Mesenchymal stem cell (in vitro differentiated cells and primary cell): ENCODE results near the gene NACC1.
A peak's percentile ranks its signal among the peaks of the same experiment; 100 is the strongest.

Source experiments
- DNase-seq: peaks from one replicate; pipeline ENCODE4 v3.0.0-alpha.2; 2013
- H2AFZ ChIP-seq: one replicate; pipeline ENCODE4 v1.6.1; 2013; ENCODE audit warnings: low read depth, mild to moderate bottlenecking, control low read depth, inconsistent platforms, low read length, moderate library complexity
- H2AK5ac ChIP-seq: 2 replicates; pipeline ENCODE4 v1.6.1; 2013; ENCODE audit warnings: low read length, moderate library complexity, mild to moderate bottlenecking, inconsistent platforms; ENCODE audit not compliant: severe bottlenecking
- H2BK120ac ChIP-seq: one replicate; pipeline ENCODE4 v1.6.1; 2013; ENCODE audit warnings: low read depth, mild to moderate bottlenecking, inconsistent platforms, low read length, moderate library complexity
- H2BK12ac ChIP-seq, 2 experiments: one replicate each; pipeline ENCODE4 v1.6.1; 2013; ENCODE audit warnings: inconsistent platforms in 2 of 2, low read length in 2 of 2, mild to moderate bottlenecking in 2 of 2, moderate library complexity in 2 of 2, control low read depth in 1 of 2
- H2BK15ac ChIP-seq: one replicate; pipeline ENCODE4 v1.6.1; 2013; ENCODE audit warnings: mild to moderate bottlenecking, low read depth, inconsistent platforms; ENCODE audit not compliant: poor library complexity, severe bottlenecking
- H2BK5ac ChIP-seq: 2 replicates; pipeline ENCODE4 v1.6.1; 2013; ENCODE audit warnings: low read depth, mild to moderate bottlenecking, low read length, control low read depth, inconsistent platforms; ENCODE audit not compliant: poor library complexity, severe bottlenecking
- H3K14ac ChIP-seq, 2 experiments: one replicate each; pipeline ENCODE4 v1.6.1; 2013; ENCODE audit warnings: inconsistent platforms in 2 of 2, low read length in 2 of 2, control low read depth in 1 of 2, mild to moderate bottlenecking in 1 of 2, moderate library complexity in 1 of 2
- H3K18ac ChIP-seq, 2 experiments: one replicate each; pipeline ENCODE4 v1.6.1; 2013; ENCODE audit warnings: inconsistent platforms in 2 of 2, low read length in 2 of 2, control low read depth in 1 of 2, low read depth in 1 of 2, mild to moderate bottlenecking in 1 of 2
- H3K23ac ChIP-seq, 2 experiments: one replicate each; pipeline ENCODE4 v1.6.1; 2013; ENCODE audit warnings: inconsistent platforms in 2 of 2, low read length in 2 of 2, mild to moderate bottlenecking in 2 of 2, moderate library complexity in 2 of 2, control low read depth in 1 of 2
- H3K27ac ChIP-seq: 2 replicates; pipeline ENCODE4 v1.5.1; 2013; ENCODE audit warnings: mild to moderate bottlenecking, moderate library complexity, low read length, control low read depth, inconsistent platforms; ENCODE audit not compliant: poor library complexity, severe bottlenecking
- H3K27me3 ChIP-seq, 2 experiments: 2 replicates each; pipeline versions ENCODE4 v1.6.1 to v1.7.0; 2013; ENCODE audit warnings: low read length in 2 of 2, mild to moderate bottlenecking in 2 of 2, moderate library complexity in 2 of 2, control low read depth in 1 of 2, inconsistent platforms in 1 of 2; ENCODE audit not compliant: control insufficient read depth in 1 of 2, insufficient read depth in 1 of 2
- H3K36me3 ChIP-seq, 2 experiments: 2 replicates each; pipeline versions ENCODE4 v1.6.1 to v1.7.0; 2013; ENCODE audit warnings: low read length in 2 of 2, control low read depth in 1 of 2, inconsistent platforms in 1 of 2, low read depth in 1 of 2, mild to moderate bottlenecking in 1 of 2; ENCODE audit not compliant: insufficient read depth in 2 of 2, control insufficient read depth in 1 of 2
- H3K4ac ChIP-seq, 2 experiments: one replicate each; pipeline ENCODE4 v1.6.1; 2013; ENCODE audit warnings: inconsistent platforms in 2 of 2, low read length in 2 of 2, mild to moderate bottlenecking in 2 of 2, moderate library complexity in 2 of 2, control low read depth in 1 of 2, low read depth in 1 of 2
- H3K4me1 ChIP-seq: 2 replicates; pipeline ENCODE4 v1.6.1; 2013; ENCODE audit warnings: low read depth, low read length, control low read depth; ENCODE audit not compliant: control insufficient read depth, insufficient read depth
- H3K4me2 ChIP-seq: 2 replicates; pipeline ENCODE4 v1.6.1; 2013; ENCODE audit warnings: low read length, mild to moderate bottlenecking, inconsistent platforms; ENCODE audit not compliant: poor library complexity, severe bottlenecking
- H3K4me3 ChIP-seq, 2 experiments: 2 replicates each; pipeline versions ENCODE4 v1.5.1 to v1.7.0; 2013; ENCODE audit warnings: low read length in 2 of 2, mild to moderate bottlenecking in 2 of 2, control low read depth in 1 of 2, low read depth in 1 of 2; ENCODE audit not compliant: insufficient read depth in 1 of 2
- H3K79me1 ChIP-seq: replicated peaks from 2 replicates; pipeline ENCODE4 v1.6.1; 2013; ENCODE audit warnings: mild to moderate bottlenecking, control low read depth, low read length, inconsistent platforms; ENCODE audit not compliant: poor library complexity, severe bottlenecking
- H3K9ac ChIP-seq: 2 replicates; pipeline ENCODE4 v1.7.0; 2013; ENCODE audit warnings: mild to moderate bottlenecking, low read length, moderate library complexity
- H3K9me3 ChIP-seq: 2 replicates; pipeline ENCODE4 v1.7.0; 2013; ENCODE audit warnings: mild to moderate bottlenecking, low read length; ENCODE audit not compliant: control insufficient read depth
- H4K8ac ChIP-seq: one replicate; pipeline ENCODE4 v1.6.1; 2013; ENCODE audit warnings: inconsistent platforms, mild to moderate bottlenecking, low read length, moderate library complexity
- H4K91ac ChIP-seq: one replicate; pipeline ENCODE4 v1.6.1; 2013; ENCODE audit warnings: mild to moderate bottlenecking, low read length, inconsistent platforms
- WGBS: methylation state at CpG from one replicate; pipeline ENCODE4 v1.1.7; 2013; ENCODE audit warnings: mixed read lengths; 5-methylcytosine and 5-hydroxymethylcytosine counted together

The NACC1 gene

DNA sequence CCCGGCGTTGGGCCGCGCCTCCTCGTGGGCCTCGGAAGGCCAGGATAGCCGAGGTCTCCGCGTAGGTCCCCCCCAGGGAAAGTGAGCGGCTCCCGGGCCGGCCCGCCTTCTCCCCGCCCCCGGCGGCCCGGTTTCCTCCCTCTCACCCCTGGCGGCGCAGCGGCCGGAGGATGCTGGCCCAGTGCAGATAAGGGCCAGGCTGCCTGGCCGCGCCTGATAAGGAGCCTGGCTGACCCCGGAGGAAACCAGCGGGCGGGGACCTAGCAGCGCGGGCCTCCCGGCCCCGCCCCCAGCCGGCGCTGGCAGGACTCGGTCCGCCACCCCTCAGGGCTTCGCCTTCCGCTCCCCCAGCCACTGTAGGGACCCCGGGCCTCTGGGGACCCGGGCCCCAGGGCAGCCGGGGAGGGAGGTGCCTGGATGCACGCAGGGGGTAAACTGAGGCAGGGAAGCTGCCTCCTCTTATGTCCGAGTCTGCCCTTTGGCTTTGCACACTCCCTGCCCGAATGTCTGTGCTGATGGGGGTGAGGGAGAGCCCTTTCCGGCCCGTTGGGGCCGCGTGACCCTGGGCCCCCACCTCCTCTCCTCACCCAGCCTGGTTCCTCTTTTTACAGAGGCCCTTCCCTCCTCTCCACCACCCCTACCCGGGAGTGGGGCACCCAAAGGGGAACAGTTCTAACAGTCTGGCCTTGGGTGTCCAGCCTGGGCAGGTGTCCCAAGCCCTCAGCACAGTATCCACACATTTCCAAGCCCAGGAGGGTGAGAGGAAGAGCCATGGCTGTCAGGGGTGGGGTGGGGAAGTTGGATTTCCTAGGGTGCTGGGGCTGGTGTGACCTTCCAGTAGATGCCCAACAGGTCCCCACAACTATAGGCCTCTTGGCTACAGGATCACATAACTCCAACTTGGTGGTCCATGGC, 15.1 kb upstream of the NACC1 start, which contains the start of gene LYL1:
Gene LYL1, minus strand, starts transcription at position 193 of the 915 bp plus-strand sequence. CDS start 1,687 bp downstream, outside the sequence.
- Histone ChIP-seq H4K91ac (peak within 1 kb of the TSS; percentile 20), H3K4me3 (peak within 1 kb of the TSS; percentile 49 to 57), H2BK5ac (no peak within 1 kb of the TSS), H3K79me1 (peaks cover 4% of the 10 kb centered on the region), H3K9ac (peak within 1 kb of the TSS; percentile 70), H3K4me1 (peaks cover 21% of the 10 kb centered on the region), H3K9me3 (no peaks in the 10 kb centered on the region), H2BK15ac (peak within 1 kb of the TSS; percentile 26), H3K27ac (no peak within 1 kb of the TSS), H2BK12ac (peak within 1 kb of the TSS in 1 of 2 experiments; percentile 54), H3K18ac (peak within 1 kb of the TSS; percentile 81 to 95), H3K36me3 (peaks cover 7 to 35% of the 10 kb centered on the region in 2 experiments), H4K8ac (peak within 1 kb of the TSS; percentile 78), H3K23ac (peak within 1 kb of the TSS in 1 of 2 experiments; percentile 34), H3K4me2 (peak within 1 kb of the TSS; percentile 90), H3K4ac (peak within 1 kb of the TSS in 1 of 2 experiments; percentile 68), H3K14ac (peak within 1 kb of the TSS in 1 of 2 experiments; percentile 53), H2BK120ac (peak within 1 kb of the TSS; percentile 21), H2AFZ (peak within 1 kb of the TSS; percentile 79), H3K27me3 (peaks cover 0 to 20% of the 10 kb centered on the region in 2 experiments), H2AK5ac (peak within 1 kb of the TSS; percentile 44)
- 6% methylated on average over 44 of the region's 47 CpGs for WGBS
- no peak for DNase-seq

DNA sequence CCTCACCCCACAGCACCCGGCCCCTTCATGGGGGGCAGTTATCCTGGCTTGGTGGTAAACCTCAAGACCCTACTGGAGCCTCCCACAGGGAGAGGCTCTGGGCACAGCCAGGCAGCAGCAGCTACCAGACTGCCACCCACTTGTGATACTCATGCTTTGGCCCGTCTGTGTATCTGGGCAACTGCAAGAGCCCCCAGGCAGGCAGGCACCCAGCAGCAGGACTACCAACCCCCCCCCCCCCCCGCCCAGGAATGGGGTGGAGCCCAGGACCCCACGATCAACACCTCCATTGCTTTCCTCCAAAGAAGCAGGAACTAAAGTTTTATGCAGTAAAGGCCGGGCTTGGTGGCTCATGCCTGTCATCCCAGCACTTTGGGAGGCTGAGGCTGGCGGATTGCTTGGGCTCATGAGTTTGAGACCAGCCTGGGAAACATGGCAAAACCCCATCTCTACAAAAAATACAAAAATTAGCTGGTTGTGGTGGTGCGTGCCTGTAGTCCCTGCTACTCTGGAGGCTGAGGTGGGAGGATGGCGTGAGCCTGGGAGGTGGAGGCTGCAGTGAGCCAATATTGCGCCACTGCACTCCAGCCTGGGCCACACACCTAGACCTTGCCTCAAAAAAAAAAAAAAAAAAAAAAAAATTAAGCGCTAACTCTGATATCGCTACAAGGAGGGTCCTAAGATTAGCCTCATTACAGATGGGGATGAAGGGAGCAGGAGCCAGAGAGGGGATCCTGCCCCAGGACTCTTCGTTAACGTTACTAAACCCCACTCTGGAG, 14.3 kb upstream of the NACC1 start:
- Histone ChIP-seq H2BK5ac (no peak overlapping the region), H4K91ac (no peak overlapping the region), H3K4me3 (no peak overlapping the region), H3K9me3 (no peaks in the 10 kb centered on the region), H2BK15ac (no peak overlapping the region), H3K27me3 (peaks cover 0 to 11% of the 10 kb centered on the region in 2 experiments), H3K9ac (peak overlapping the region; percentile 70), H3K18ac (no peak overlapping the region), H2AFZ (no peak overlapping the region), H3K4me2 (no peak overlapping the region), H2BK12ac (peak overlapping the region in 1 of 2 experiments; percentile 54), H3K36me3 (peaks cover 11 to 35% of the 10 kb centered on the region in 2 experiments), H4K8ac (peak overlapping the region; percentile 55), H3K4me1 (peaks cover 18% of the 10 kb centered on the region), H2AK5ac (no peak overlapping the region), H3K27ac (no peak overlapping the region), H3K14ac (no peak overlapping the region), H3K79me1 (peaks cover 4% of the 10 kb centered on the region), H3K4ac (no peak overlapping the region), H3K23ac (no peak overlapping the region), H2BK120ac (no peak overlapping the region)
- no peak for DNase-seq
- 95% methylated on average over 8 of the region's 13 CpGs for WGBS

DNA sequence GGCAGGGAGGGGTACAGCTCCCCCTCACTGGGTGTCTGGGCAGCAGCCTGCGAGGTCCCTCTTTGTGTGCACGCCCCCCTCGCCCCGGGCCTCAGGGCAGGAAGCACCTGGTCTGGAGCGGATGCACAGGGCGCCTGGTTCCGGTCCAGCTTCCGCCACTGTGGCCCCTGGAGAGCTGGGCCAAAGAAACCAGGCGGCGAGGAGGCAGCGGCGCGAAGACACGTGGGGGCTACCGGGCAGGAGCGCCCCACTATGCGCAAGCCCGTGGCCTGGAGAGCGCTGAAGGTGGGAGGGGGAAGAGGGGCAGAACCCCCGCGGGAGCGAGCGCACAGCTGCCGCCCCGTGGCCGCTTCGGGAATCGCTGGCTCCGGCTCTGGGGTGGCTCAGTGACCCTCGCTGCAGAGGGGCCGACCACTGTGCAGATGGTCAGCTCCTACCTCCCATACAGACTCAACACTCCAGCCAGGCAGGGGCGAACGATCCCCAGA, 13.7 kb upstream of the NACC1 start:
- H3K4me1 ChIP-seq: peaks cover 14% of the 10 kb centered on the region
- 52% methylated on average over 20 of the region's 33 CpGs for WGBS

More for the DNA sequence above, 13.7 kb upstream of the NACC1 start:
- no peak overlapping the region for H3K23ac ChIP-seq
- H3K9ac ChIP-seq: no peak overlapping the region
- H3K79me1 ChIP-seq: peaks cover 5% of the 10 kb centered on the region
- H3K4me3 ChIP-seq: no peak overlapping the region
- no peak overlapping the region for H2BK15ac ChIP-seq
- no peak overlapping the region for H3K18ac ChIP-seq
- H2BK120ac ChIP-seq: no peak overlapping the region
- no peak overlapping the region for H3K4me2 ChIP-seq
- H2AK5ac ChIP-seq: no peak overlapping the region
- DNase-seq: no peak
- peak overlapping the region; percentile 11 for H4K91ac ChIP-seq
- peaks cover 0 to 6% of the 10 kb centered on the region in 2 experiments for H3K27me3 ChIP-seq
- H3K27ac ChIP-seq: no peak overlapping the region
- no peak overlapping the region for H3K14ac ChIP-seq
- no peak overlapping the region for H4K8ac ChIP-seq
- H3K9me3 ChIP-seq: no peaks in the 10 kb centered on the region
- no peak overlapping the region for H3K4ac ChIP-seq
- peaks cover 17 to 40% of the 10 kb centered on the region in 2 experiments for H3K36me3 ChIP-seq
- H2BK12ac ChIP-seq: no peak overlapping the region
- no peak overlapping the region for H2AFZ ChIP-seq
- no peak overlapping the region for H2BK5ac ChIP-seq
